ELF-1 (cell line): ENCODE measurements around the gene NOX1.

Experiments used
- DNase-seq: peaks from one replicate; pipeline ENCODE4 v3.0.0-alpha.2; 2016; ENCODE audit warnings: low read depth, low spot score

Gene NOX1

GRCh38 chrX:100874325-100874724, at the start of gene NOX1:
Gene NOX1, minus strand, starts transcription at chrX:100874359. Its CDS starts 220 bp downstream, at chrX:100874139.
- DNase-seq: no peak

GRCh38 chrX:100915562-100915961, 41.4 kb upstream of the NOX1 start:
- DNase-seq: no peak

GRCh38 chrX:100913111-100913510, 39.0 kb upstream of the NOX1 start:
- DNase-seq: no peak

GRCh38 chrX:100911731-100912130, 37.6 kb upstream of the NOX1 start:
- DNase-seq: peak; percentile 12

- DNase-seq: no peak
These were observed 31.5 kb upstream of the NOX1 start for GRCh38 chrX:100905620-100906019.

GRCh38 chrX:100904433-100904832, 30.3 kb upstream of the NOX1 start:
- DNase-seq: no peak

- peak; percentile 71 for DNase-seq
These were observed 21.4 kb upstream of the NOX1 start for GRCh38 chrX:100895365-100896075.

- peak; percentile 8 for DNase-seq
These were observed 9.5 kb upstream of the NOX1 start for GRCh38 chrX:100883654-100884053.

GRCh38 chrX:100880368-100880767, 6.2 kb upstream of the NOX1 start:
- DNase-seq: no peak

GRCh38 chrX:100871594-100872560, 2.3 kb downstream of the NOX1 start:
- DNase-seq: no peak

GRCh38 chrX:100870527-100870926, 3.6 kb downstream of the NOX1 start:
- DNase-seq: no peak

GRCh38 chrX:100868273-100868672, 5.9 kb downstream of the NOX1 start:
- DNase-seq: no peak

- DNase-seq: peak; percentile 6
These were observed 9.3 kb downstream of the NOX1 start for GRCh38 chrX:100864657-100865391.

- DNase-seq: no peak
These were observed 10.8 kb downstream of the NOX1 start for GRCh38 chrX:100863326-100863864.

GRCh38 chrX:100852810-100853209, 21.3 kb downstream of the NOX1 start:
- no peak for DNase-seq

GRCh38 chrX:100850317-100850716, 23.8 kb downstream of the NOX1 start:
- DNase-seq: no peak

GRCh38 chrX:100831219-100831946, 42.8 kb downstream of the NOX1 start:
- DNase-seq: no peak

- no peak for DNase-seq
These were observed 43.6 kb downstream of the NOX1 start for GRCh38 chrX:100830547-100830946.

- no peak for DNase-seq
These were observed 44.0 kb downstream of the NOX1 start for GRCh38 chrX:100830143-100830542.

- no peak for DNase-seq
These were observed 44.4 kb downstream of the NOX1 start for GRCh38 chrX:100829730-100830129.
